NB4 (cell line): ENCODE measurements around the gene VWA2.

Experiments
- DNase-seq: peaks from one replicate; pipeline ENCODE4 v3.0.0; 2010; ENCODE audit warnings: low read depth
- H3K4me3 ChIP-seq: one replicate; pipeline ENCODE4 v1.5.1; 2011; ENCODE audit warnings: mild to moderate bottlenecking, low read depth, low read length, moderate library complexity
- MYC ChIP-seq: IDR thresholded peaks from 2 replicates; pipeline ENCODE4 v1.6.1; 2011; ENCODE audit warnings: low read depth, low read length
- POLR2A ChIP-seq: IDR thresholded peaks from 2 replicates; pipeline ENCODE4 v1.6.1; 2011; ENCODE audit warnings: mild to moderate bottlenecking; ENCODE audit not compliant: insufficient read length; ENCODE audit errors: extremely low read depth
- TF ChIP-seq, protein P1 (sequence below): IDR thresholded peaks from one replicate; pipeline ENCODE4 v1.5.1; 2012; ENCODE audit warnings: low read depth, low read length
- TF ChIP-seq, protein P2 (sequence below): IDR thresholded peaks from 2 replicates; pipeline ENCODE4 v1.6.1; 2011; ENCODE audit warnings: low read depth, low read length

VWA2 gene

DNA sequence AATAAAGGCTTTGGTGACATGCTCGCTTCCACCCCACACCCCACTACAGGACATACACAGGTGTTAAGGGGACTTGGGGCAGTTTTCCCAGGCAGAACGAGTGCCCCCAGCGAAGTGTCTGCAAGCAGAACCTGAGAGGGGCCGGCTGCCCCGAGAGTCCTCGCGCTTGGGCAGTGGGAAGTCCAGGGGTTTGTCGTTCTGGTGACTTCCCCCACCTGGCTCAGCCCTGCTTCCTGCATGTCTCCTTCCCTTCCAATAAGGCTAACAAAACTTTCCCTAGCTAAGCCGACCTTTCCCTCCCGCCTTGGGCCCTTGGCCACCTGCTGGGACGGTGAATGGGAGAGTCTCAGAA, 916 bp downstream of the VWA2 start:
- H3K4me3 ChIP-seq, result no peak overlapping the region
- DNase-seq, result no peak
- no peak for TF ChIP-seq MYC
- TF ChIP-seq POLR2A, result no peak
- TF ChIP-seq, protein P1, sequence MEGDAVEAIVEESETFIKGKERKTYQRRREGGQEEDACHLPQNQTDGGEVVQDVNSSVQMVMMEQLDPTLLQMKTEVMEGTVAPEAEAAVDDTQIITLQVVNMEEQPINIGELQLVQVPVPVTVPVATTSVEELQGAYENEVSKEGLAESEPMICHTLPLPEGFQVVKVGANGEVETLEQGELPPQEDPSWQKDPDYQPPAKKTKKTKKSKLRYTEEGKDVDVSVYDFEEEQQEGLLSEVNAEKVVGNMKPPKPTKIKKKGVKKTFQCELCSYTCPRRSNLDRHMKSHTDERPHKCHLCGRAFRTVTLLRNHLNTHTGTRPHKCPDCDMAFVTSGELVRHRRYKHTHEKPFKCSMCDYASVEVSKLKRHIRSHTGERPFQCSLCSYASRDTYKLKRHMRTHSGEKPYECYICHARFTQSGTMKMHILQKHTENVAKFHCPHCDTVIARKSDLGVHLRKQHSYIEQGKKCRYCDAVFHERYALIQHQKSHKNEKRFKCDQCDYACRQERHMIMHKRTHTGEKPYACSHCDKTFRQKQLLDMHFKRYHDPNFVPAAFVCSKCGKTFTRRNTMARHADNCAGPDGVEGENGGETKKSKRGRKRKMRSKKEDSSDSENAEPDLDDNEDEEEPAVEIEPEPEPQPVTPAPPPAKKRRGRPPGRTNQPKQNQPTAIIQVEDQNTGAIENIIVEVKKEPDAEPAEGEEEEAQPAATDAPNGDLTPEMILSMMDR, result no peak
- TF ChIP-seq, protein P2, sequence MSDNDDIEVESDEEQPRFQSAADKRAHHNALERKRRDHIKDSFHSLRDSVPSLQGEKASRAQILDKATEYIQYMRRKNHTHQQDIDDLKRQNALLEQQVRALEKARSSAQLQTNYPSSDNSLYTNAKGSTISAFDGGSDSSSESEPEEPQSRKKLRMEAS, result no peak

DNA sequence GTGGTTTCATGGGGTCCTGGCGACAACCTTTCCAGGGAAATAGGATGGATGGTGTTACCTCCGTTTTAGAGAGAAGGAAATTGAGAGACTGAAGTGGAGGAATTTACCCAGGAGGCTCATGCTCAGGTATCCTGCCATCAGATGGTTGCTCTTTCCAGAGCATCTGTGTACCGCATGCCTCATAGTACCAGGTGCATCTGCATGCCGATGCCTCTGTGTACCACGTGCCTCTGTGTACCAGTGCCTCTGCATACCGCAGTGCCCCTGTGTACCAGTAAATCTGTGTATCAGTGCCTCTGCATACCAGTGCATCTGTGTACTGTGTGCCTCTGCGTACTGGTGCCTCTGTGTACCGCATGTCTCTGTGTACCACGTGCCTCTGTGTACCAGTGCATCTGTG, 3.2 kb downstream of the VWA2 start:
- TF ChIP-seq, protein P1, result no peak
- no peak for TF ChIP-seq POLR2A
- TF ChIP-seq MYC, result no peak
- TF ChIP-seq, protein P2, result no peak
- no peak for DNase-seq

DNA sequence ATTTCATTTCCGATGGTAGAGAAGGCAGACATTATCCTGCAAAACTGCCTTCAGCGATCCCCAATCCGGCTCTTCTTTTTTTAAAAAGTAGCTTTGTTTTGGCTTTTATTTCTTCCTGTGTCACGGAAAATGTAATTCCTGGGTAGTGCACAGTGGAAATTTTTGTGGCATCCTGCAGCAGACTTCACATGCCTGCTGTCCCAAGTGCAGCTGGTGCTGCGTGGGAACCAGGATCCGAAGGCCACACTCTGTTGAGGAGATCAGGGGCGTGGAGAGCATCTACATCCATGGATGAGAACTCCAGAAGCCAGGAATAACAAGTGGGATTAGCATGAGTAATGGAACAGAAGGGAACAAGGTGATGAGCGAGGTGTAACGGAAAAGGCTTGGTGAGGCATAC, 4.6 kb downstream of the VWA2 start:
- H3K4me3 ChIP-seq, result no peak overlapping the region
- DNase-seq, result no peak
- TF ChIP-seq POLR2A, result no peak
- TF ChIP-seq MYC, result no peak
- TF ChIP-seq, protein P1, result no peak
- TF ChIP-seq, protein P2, result no peak

More for the DNA sequence above, 3.2 kb downstream of the VWA2 start:
- H3K4me3 ChIP-seq, result no peak overlapping the region

DNA sequence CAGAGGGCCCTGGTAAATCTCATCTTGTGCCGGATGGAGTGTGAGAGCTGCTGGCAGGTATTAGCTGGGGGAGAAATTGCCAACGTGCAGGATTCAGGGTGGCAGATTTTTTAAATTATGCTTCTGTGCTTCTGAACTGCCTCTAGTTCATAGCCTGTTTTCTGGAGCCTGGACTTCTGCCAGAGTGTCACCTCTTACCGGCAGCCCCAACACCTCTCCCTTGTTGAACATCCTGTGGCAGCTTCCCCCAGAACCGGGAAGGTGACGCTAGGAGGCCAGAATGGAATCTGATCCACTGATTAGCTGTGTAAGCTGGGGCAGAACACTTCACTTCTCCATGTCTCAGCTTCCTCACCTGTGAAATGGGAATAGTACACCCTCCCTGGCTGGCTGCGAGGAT, 5.1 kb downstream of the VWA2 start:
- TF ChIP-seq, protein P1, result no peak
- no peak for TF ChIP-seq POLR2A
- no peak for TF ChIP-seq MYC
- TF ChIP-seq, protein P2, result no peak
- H3K4me3 ChIP-seq, result no peak overlapping the region
- DNase-seq, result no peak

DNA sequence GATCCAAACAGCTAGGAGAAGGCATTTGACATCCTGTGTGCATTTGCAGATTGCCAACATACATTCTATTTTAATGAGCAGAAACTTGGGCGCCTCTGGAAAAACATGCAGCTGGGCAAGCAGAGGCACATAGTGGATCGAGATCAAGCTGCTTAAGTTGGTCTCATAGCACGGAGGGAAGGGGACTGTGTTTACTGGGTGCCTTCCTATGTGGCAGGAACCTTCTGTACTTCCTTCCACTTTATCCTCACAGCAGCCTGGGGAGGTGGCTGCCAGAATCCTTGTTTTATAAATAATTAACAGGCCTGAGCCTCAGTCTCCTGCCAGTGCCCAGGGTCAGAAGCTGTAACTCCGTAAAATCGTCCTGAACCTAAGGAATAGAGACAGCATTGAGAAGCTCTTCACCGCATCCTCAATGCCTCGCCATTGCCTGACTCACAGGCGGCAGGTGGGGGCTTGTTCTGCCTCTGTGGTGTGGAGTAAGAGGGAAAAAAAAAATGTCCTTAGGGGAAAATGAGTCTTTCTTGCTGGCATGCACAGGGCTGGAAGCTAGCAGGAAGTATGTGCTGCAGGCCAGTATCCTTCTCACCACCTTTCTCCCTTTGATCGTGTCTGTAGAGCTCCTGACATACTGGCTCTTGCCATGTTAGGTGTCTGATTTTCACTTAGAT, 6.2 kb downstream of the VWA2 start:
- DNase-seq, result no peak
- TF ChIP-seq, protein P2, result no peak
- no peak for TF ChIP-seq POLR2A
- TF ChIP-seq, protein P1, result no peak
- no peak for TF ChIP-seq MYC

More for the DNA sequence above, 6.2 kb downstream of the VWA2 start:
- H3K4me3 ChIP-seq, result no peak overlapping the region
